GM21390 (cell line): ENCODE data around the gene CAMKK2.
"Not testable (repeated sequence)": the region's sequence is repeated elsewhere in the genome, so short reads cannot be mapped to it uniquely, and the experiment has no call there.

Source experiments
- ATAC-seq: cut with Tn5 transposase; IDR thresholded peaks from one replicate; pipeline ENCODE4 v1.9.1; 2021; ENCODE audit not compliant: unreplicated experiment

CAMKK2 gene

GRCh38 chr12:121280531-121280930 is 16.0 kb downstream of the CAMKK2 start:
- ATAC-seq, result not testable (repeated sequence)

GRCh38 chr12:121279507-121279915 is 17.0 kb downstream of the CAMKK2 start:
- ATAC-seq, result no peak

- no peak for ATAC-seq
These were observed 17.5 kb downstream of the CAMKK2 start for GRCh38 chr12:121279071-121279375.

GRCh38 chr12:121278169-121279070 is 18.1 kb downstream of the CAMKK2 start:
- ATAC-seq, result no peak

DNA sequence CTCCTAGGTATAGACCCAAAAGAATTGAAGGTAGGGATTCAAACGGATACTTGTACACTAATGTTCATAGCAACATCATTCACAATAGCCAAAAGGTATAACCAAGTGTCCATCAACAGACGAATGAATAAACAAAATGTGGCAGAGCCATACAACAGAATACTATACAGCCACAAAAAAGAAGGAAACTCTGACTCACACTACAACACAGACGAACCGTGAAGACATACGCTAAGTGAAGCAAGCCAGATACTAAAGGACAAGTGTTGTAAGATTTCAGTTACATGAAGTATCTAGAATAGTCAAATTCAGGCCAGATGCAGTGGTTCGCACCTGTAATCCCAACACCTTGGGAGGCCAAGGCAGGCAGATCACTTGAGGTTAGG is 19.1 kb downstream of the CAMKK2 start:
- no peak for ATAC-seq

- ATAC-seq, result no peak
These were observed 22.3 kb downstream of the CAMKK2 start for GRCh38 chr12:121274036-121274763.

GRCh38 chr12:121273364-121273896 is 23.1 kb downstream of the CAMKK2 start:
- no peak for ATAC-seq

DNA sequence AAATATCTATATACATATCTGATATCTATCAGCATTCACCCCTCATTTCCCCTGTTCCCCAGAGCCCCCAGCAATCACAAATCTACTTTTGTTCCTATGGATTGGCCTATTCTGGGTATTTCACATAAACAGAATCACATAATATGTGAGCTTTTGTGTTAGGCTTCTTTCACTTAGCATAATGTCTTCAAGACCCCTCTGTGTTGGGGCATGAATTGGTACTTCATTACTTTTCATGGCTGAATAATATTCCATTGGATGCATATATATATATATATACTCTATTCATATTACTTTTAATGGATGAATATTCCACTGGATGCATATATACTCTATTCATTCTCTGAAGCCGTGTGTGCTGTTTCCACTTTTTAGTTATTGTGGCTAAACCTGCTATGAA is 28.7 kb downstream of the CAMKK2 start:
- no peak for ATAC-seq

DNA sequence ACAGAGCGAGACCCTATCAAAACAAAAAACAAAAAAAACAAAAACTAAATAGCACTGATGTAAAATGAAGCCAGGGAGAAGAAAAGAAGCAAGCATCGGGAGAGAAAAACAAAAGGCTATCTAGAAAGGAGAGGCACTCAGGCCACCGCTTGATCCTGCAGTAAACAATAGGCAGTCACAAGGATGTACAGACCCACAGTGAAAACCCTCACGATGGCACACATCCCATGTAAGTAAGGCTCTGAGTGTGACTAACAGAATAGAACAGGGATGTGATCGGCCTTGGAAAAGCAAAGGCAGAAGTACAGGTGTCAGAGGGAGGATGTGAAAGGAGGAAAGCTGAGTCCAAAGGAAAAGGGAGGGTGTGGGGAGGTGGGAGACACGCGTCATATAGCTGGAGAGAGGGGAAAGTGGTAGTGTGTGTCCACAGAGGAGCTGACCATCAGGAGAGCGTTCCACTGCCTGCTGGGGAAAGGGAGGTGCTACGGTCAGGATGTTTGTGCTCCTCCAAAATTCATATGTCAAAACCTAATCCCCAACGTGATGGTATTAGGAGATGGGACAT is 31.5 kb downstream of the CAMKK2 start:
- no peak for ATAC-seq

DNA sequence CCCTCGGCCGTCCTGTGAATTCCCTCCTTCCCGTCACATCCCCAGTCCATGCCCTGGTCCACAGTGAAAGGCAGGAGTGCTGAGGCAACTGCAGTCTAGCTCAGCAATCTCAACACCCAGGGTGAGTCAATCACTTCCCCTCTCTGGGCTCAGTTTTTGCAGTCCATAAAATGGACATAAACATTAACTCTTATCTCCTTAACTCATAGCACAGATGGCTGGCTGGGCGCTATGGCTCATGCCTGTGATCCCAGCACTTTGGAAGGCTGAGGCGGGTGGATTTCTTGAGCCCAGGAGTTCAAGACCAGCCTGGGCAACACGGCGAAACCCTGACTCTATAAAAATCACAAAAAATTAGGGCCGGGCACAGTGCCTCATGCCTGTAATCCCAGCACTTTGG is 32.4 kb downstream of the CAMKK2 start:
- no peak for ATAC-seq

- ATAC-seq, result no peak
These were observed 33.1 kb downstream of the CAMKK2 start for GRCh38 chr12:121263206-121263935.

DNA sequence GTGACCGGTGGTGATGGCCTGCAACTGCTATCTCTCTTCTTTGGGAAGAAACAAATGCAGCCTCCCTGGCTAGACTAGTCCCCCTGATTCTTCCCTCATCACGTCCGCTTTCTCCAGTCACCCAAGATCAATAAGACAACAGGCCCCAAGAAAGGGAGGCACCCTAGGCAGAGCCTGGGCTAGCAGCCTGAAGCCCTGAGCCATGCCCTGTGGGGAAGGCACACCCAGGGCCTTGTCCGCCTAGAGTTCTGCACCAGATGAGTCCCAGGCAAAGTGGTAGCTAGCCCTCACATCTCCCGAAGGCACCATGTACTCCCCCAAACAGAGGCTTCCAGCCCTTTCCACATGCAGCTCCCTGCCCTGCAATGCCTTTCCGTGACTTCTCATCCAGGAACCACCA is 35.1 kb downstream of the CAMKK2 start:
- ATAC-seq, result no peak

GRCh38 chr12:121260091-121260490 is 36.4 kb downstream of the CAMKK2 start:
- no peak for ATAC-seq

- no peak for ATAC-seq
These were observed 37.4 kb downstream of the CAMKK2 start for GRCh38 chr12:121259074-121259473.

DNA sequence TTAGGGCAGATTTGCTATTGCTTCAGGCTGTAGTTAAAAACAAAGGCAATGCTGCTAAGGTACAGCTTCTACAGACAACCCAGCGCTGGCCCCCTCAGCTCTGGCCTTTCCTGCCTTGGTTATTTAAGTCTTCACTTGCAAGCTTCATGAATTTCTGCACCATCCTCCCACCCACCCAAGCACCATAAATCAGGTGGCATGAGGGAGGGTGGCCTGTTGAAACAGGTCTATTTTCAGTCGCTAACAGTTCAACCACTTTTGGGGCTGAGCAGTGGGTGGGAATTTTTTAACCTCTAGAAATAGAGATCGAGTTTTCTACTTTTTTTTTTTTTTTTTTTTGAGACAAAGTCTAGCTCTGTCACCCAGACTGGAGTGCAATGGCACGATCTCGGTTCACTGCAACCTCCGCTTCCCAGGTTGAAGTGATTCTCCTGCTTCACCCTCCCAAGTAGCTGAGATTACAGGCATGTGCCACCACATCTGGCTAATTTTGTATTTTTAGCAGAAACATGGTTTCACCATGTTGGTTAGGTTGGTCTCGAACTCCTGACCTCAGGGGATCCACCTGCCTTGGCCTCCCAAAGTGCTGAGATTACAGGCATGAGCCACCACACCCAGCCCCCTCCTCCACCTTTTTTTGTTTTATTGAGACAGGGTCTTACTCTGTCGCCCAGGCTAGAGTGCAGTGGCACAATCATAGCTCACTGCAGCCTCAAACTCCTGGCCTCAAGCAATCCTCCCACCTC is 38.6 kb downstream of the CAMKK2 start:
- not testable (repeated sequence) for ATAC-seq

DNA sequence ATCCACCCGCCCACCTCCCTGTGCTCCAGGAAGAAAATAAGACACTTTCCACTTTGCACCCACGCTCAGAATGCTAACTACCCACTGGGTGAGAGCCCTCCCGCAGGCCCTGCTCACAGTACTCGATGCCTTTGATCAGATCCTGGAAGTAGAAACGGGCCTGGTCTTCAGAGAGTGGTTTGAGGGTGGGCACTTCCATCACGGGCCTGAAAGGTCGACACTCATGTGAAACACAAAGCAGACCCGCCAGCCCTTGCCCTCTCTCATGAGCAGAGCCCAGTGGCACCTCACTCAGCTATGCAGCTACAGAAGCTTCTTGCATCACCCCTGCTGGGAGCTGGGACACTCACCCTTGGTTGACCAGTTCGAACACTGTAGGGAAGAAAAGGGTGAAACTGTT is 41.1 kb downstream of the CAMKK2 start:
- no peak for ATAC-seq

DNA sequence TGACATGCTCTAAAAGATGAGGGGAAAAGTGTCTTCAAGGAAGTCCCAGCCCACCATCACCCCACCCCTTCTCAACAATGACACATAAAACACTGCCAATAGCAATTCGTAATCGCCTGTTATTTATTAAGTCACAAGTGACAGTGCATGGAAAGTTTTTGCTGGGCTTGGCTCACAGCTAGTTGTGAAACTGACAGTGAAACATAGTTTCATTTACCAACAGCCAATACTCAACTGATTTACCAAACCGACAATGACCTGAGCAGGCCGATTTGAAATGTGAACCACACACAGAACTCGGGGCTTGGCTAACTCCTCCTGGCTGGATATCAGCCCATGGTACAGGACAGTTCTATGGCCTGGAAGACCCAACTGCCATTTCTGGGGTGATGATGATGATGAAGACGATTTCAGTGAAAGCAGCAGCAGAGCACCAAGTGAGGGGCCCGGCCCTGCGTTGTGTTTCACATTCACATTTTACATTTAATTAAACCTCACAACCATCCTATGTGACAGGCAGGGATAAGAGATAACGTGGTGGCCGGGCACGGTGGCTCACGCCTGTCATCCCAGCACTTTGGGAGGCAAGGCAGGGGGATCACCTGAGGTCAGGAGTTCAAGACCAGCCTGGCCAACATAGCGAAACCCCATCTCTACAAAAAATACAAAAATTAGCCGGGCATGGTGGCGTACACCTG is 42.7 kb downstream of the CAMKK2 start:
- no peak for ATAC-seq

GRCh38 chr12:121252712-121253345 is 43.7 kb downstream of the CAMKK2 start:
- ATAC-seq, result no peak

- ATAC-seq, result no peak
These were observed 44.7 kb downstream of the CAMKK2 start for GRCh38 chr12:121251838-121252237.
